CD4-positive, CD25-positive, alpha-beta regulatory T cell (primary cell): Measurements from ENCODE around the gene ANKRD39. TPM values are rescaled to one million over a fixed set of nuclear protein-coding genes. Genes with fewer than 3 reads are reported as not detected.

Experiments used
- ATAC-seq, 2 donors: fragments of 150-1000 bp; cut with Tn5 transposase; one replicate each; pipeline ENCODE4 v1.10.0; 2021; ENCODE audit warnings: low read depth in 2 of 2, moderate number of reproducible peaks in 2 of 2, moderate library complexity in 1 of 2
- DNase-seq, 3 donors: peaks; one replicate each; pipeline versions ENCODE4 v3.0.0 to v3.0.0-alpha.2; 2012 to 2022; ENCODE audit warnings: mixed read lengths in 1 of 3
- H3K27ac ChIP-seq: one replicate; pipeline ENCODE4 v1.7.0; 2013; ENCODE audit warnings: mild to moderate bottlenecking, low read length; ENCODE audit not compliant: insufficient read depth, poor library complexity, severe bottlenecking
- H3K27me3 ChIP-seq: one replicate; pipeline ENCODE4 v1.7.0; 2013; ENCODE audit warnings: low read length; ENCODE audit not compliant: control insufficient read depth, insufficient read depth
- H3K36me3 ChIP-seq: one replicate; pipeline ENCODE4 v1.7.0; 2013; ENCODE audit warnings: mild to moderate bottlenecking, low read length, moderate library complexity; ENCODE audit not compliant: control insufficient read depth, insufficient read depth
- H3K4me1 ChIP-seq: 2 replicates; pipeline ENCODE4 v1.7.0; 2013; ENCODE audit warnings: mild to moderate bottlenecking, low read length; ENCODE audit not compliant: insufficient read depth, control insufficient read depth, poor library complexity, severe bottlenecking
- H3K4me3 ChIP-seq: one replicate; pipeline ENCODE4 v1.7.0; 2013; ENCODE audit warnings: low read depth, mild to moderate bottlenecking, low read length, moderate library complexity
- H3K9me3 ChIP-seq, 2 experiments: 1 replicate in 1 of 2; 2 replicates in 1 of 2; pipeline ENCODE4 v1.7.0; 2013; ENCODE audit warnings: low read length in 2 of 2, mild to moderate bottlenecking in 1 of 2, moderate library complexity in 1 of 2; ENCODE audit not compliant: control insufficient read depth in 2 of 2
- H3K27ac Mint-ChIP-seq, 3 donors: one replicate each; pipeline ENCODE4 v1.8.0; 2020 to 2022; ENCODE audit warnings: mild to moderate bottlenecking in 3 of 3, mixed read lengths in 3 of 3, moderate library complexity in 2 of 3
- H3K27me3 Mint-ChIP-seq: one replicate; pipeline ENCODE4 v1.8.0; 2022; ENCODE audit warnings: mild to moderate bottlenecking, mixed read lengths
- H3K36me3 Mint-ChIP-seq: one replicate; pipeline ENCODE4 v1.8.0; 2020; ENCODE audit warnings: mixed read lengths
- H3K4me1 Mint-ChIP-seq, 4 donors: one replicate each; pipeline ENCODE4 v1.8.0; 2020 to 2022; ENCODE audit warnings: mixed read lengths in 4 of 4, mild to moderate bottlenecking in 1 of 4
- H3K4me3 Mint-ChIP-seq, 4 donors: one replicate each; pipeline ENCODE4 v1.8.0; 2020 to 2022; ENCODE audit warnings: mild to moderate bottlenecking in 4 of 4, mixed read lengths in 4 of 4, moderate library complexity in 3 of 4
- H3K9me3 Mint-ChIP-seq, 7 donors: one replicate each; pipeline ENCODE4 v1.8.0; 2020 to 2022; ENCODE audit warnings: mixed read lengths in 7 of 7, mild to moderate bottlenecking in 3 of 7, moderate library complexity in 2 of 7
- polyA plus RNA-seq, 4 donors: library from polyadenylated mRNA; unstranded; fragments of 300-500 nt; fragmentation: Illumina TruSeq; gene quantifications; one replicate each; pipeline ENCODE4 v1.2.3, GENCODE V29; 2021
- total RNA-seq: library from RNA; stranded (reverse); gene quantifications from one replicate; pipeline ENCODE4 v1.2.3, GENCODE V29; 2022

The ANKRD39 gene
- total and polyA plus RNA-seq, 5 donors from 2014 or later: 30.2 to 44.4 (median 35.0) TPM

- peaks cover 11% of the 10 kb centered on the region for H3K36me3 ChIP-seq
- Mint-ChIP-seq H3K36me3 (no peaks in the 10 kb centered on the region), H3K4me1 (peaks cover 6 to 50% (median 17%) of the 10 kb centered on the region in 4 donors), H3K27me3 (peaks cover 39% of the 10 kb centered on the region), H3K9me3 (no peaks in the 10 kb centered on the region), H3K4me3 (peak overlapping the region; percentile 85 to 91 (median 90)), H3K27ac (peak overlapping the region; percentile 67 to 90 (median 81))
- H3K27ac ChIP-seq: peak overlapping the region; percentile 65
- no peaks in the 10 kb centered on the region for H3K27me3 ChIP-seq
- ATAC-seq: peak; percentile 7 to 18
- DNase-seq: peak; percentile 43 to 57 (median 55)
- H3K9me3 ChIP-seq: no peaks in the 10 kb centered on the region
- peaks cover 31% of the 10 kb centered on the region for H3K4me1 ChIP-seq
- no peak overlapping the region for H3K4me3 ChIP-seq
These were observed 10.9 kb upstream of the ANKRD39 start for GRCh38 chr2:96868555-96869280.

GRCh38 chr2:96867756-96868554 lies 10.1 kb upstream of the ANKRD39 start:
- Histone ChIP-seq H3K4me1 (peaks cover 29% of the 10 kb centered on the region), H3K27ac (peak overlapping the region; percentile 65), H3K4me3 (peak overlapping the region; percentile 32), H3K9me3 (no peaks in the 10 kb centered on the region), H3K36me3 (peaks cover 17% of the 10 kb centered on the region), H3K27me3 (no peaks in the 10 kb centered on the region)
- Mint-ChIP-seq H3K27me3 (peaks cover 34% of the 10 kb centered on the region), H3K4me3 (peak overlapping the region; percentile 85 to 91 (median 90)), H3K9me3 (no peaks in the 10 kb centered on the region), H3K27ac (peak overlapping the region; percentile 67 to 90 (median 81)), H3K4me1 (peaks cover 6 to 45% (median 17%) of the 10 kb centered on the region in 4 donors), H3K36me3 (peaks cover 3% of the 10 kb centered on the region)
- no peak for ATAC-seq
- DNase-seq: peak in 1 of 3 donors; percentile 20

- Histone ChIP-seq H3K4me3 (no peak overlapping the region), H3K9me3 (no peaks in the 10 kb centered on the region), H3K27me3 (no peaks in the 10 kb centered on the region), H3K27ac (peak overlapping the region; percentile 65), H3K36me3 (peaks cover 18% of the 10 kb centered on the region), H3K4me1 (peaks cover 29% of the 10 kb centered on the region)
- Mint-ChIP-seq H3K36me3 (peaks cover 5% of the 10 kb centered on the region), H3K4me1 (peaks cover 6 to 39% (median 17%) of the 10 kb centered on the region in 4 donors), H3K27ac (peak overlapping the region; percentile 67 to 90 (median 81)), H3K9me3 (peaks cover 0 to under 1% (median 0%) of the 10 kb centered on the region in 7 donors), H3K4me3 (peak overlapping the region; percentile 85 to 91 (median 90)), H3K27me3 (peaks cover 28% of the 10 kb centered on the region)
- no peak for ATAC-seq
- DNase-seq: no peak
These were observed 9.4 kb upstream of the ANKRD39 start for GRCh38 chr2:96866986-96867755.

- no peak overlapping the region for H3K27ac ChIP-seq
- Mint-ChIP-seq H3K36me3 (peaks cover 8% of the 10 kb centered on the region), H3K4me3 (peak overlapping the region; percentile 80 to 91 (median 88)), H3K4me1 (peaks cover 6 to 38% (median 17%) of the 10 kb centered on the region in 4 donors), H3K9me3 (peaks cover 0 to 1% (median 0%) of the 10 kb centered on the region in 7 donors), H3K27ac (peak overlapping the region in 1 of 3 donors; percentile 63), H3K27me3 (peaks cover 28% of the 10 kb centered on the region)
- H3K36me3 ChIP-seq: peaks cover 23% of the 10 kb centered on the region
- no peaks in the 10 kb centered on the region for H3K9me3 ChIP-seq
- no peak overlapping the region for H3K4me3 ChIP-seq
- peaks cover 29% of the 10 kb centered on the region for H3K4me1 ChIP-seq
- no peak for DNase-seq
- no peaks in the 10 kb centered on the region for H3K27me3 ChIP-seq
- ATAC-seq: no peak
These were observed 8.8 kb upstream of the ANKRD39 start for GRCh38 chr2:96866586-96866985.

- Mint-ChIP-seq H3K27ac (no peak overlapping the region), H3K36me3 (peaks cover 8% of the 10 kb centered on the region), H3K9me3 (peaks cover 0 to 1% (median 0%) of the 10 kb centered on the region in 7 donors), H3K4me1 (peaks cover 6 to 38% (median 16%) of the 10 kb centered on the region in 4 donors), H3K27me3 (peaks cover 23% of the 10 kb centered on the region), H3K4me3 (peak overlapping the region in 2 of 4 donors; percentile 61 to 91)
- Histone ChIP-seq H3K9me3 (no peaks in the 10 kb centered on the region), H3K27ac (no peak overlapping the region), H3K36me3 (peaks cover 23% of the 10 kb centered on the region), H3K27me3 (no peaks in the 10 kb centered on the region), H3K4me3 (no peak overlapping the region), H3K4me1 (peaks cover 29% of the 10 kb centered on the region)
- ATAC-seq (no peak), DNase-seq (no peak)
These were observed 8.3 kb upstream of the ANKRD39 start for GRCh38 chr2:96866149-96866548.

GRCh38 chr2:96865654-96866053 lies 7.8 kb upstream of the ANKRD39 start:
- Mint-ChIP-seq H3K36me3 (peaks cover 8% of the 10 kb centered on the region), H3K27me3 (peaks cover 18% of the 10 kb centered on the region), H3K4me1 (peaks cover 3 to 33% (median 12%) of the 10 kb centered on the region in 4 donors), H3K9me3 (peaks cover 0 to 1% (median 0%) of the 10 kb centered on the region in 7 donors), H3K4me3 (peak overlapping the region in 3 of 4 donors; percentile 48 to 91 (median 61)), H3K27ac (peak overlapping the region in 1 of 3 donors; percentile 59)
- H3K9me3 ChIP-seq: no peaks in the 10 kb centered on the region
- H3K27ac ChIP-seq: no peak overlapping the region
- H3K4me1 ChIP-seq: peaks cover 25% of the 10 kb centered on the region
- no peak overlapping the region for H3K4me3 ChIP-seq
- no peak for DNase-seq
- no peaks in the 10 kb centered on the region for H3K27me3 ChIP-seq
- no peak for ATAC-seq
- peaks cover 23% of the 10 kb centered on the region for H3K36me3 ChIP-seq
